NCI-H226 (cell line): Measurements from ENCODE around the gene CKAP4.

Experiments
- DNase-seq: peaks from one replicate; pipeline ENCODE4 v3.0.0-alpha.2; 2015

CKAP4 gene

DNA sequence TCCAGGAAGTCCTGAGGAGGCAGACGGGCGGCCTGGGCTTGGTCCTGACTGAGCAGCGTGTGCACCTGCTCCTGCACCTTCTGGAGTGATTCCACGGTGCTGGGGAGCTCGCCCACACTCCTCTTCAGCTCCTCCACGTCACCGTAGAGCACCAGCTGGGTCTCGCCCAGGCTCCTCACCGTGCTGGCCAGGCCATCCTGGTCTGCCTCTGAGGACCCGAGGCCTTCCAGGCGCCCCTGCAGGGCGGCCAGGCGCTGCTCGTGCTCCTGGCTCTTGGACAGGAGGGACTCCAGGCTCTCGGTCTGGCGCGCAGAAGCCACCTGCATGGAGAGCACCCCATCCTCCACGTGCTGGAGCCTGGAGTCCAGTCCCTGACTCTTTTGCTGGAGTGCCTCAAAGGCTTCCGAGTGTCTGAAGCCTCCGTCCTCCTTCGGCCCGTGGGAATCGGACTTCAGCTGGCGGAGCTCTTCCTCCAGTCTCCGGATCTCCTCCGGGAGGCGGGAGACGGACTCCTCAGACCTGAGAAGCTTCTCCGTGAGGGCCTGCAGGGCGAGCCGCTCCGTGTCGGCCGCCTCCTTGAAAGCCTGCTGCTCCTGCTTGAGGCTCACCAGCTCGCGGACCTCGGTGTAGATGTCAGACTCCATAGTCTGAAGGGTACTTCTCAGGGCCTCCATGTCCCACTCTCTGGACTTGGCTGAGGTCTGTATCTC, 8.4 kb downstream of the CKAP4 start:
- DNase-seq: no peak

DNA sequence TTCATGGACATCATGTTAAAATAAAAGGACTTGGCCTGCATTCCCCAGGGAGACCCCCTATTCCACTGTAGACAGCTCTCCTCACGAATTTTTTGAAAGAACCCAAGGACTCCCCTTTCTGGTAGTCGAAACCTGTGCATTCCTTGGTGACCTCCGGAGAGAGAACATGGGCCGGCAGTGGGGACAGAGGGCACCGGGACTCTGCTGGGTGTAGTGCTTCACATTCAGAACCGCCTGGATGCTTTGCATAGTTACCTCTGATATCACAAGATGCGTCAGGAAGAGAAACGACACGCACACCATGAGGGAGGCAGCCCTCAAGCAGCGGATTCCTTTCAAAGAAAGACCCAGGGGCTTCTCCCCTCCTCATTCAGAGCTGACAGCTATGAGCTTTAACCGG, 9.7 kb downstream of the CKAP4 start:
- no peak for DNase-seq

DNA sequence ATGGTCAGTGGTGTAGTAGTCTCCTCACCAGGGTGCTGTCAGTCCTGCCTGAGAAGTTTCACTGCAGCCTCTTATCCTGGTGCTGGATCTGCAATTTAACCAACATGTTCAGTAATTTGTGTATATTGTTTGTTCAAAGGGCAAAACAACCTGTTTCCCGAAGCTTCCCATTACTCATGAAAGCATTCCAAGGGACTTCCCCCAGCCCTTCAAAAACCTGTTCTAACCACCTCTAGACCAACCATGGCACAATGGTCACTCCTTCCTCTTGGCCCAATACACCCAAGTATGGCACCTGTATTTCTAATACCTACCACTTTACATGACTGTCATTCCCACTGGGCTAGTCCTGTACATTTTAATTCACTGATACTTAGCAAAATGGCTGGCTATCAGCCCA, 12.1 kb downstream of the CKAP4 start:
- no peak for DNase-seq

DNA sequence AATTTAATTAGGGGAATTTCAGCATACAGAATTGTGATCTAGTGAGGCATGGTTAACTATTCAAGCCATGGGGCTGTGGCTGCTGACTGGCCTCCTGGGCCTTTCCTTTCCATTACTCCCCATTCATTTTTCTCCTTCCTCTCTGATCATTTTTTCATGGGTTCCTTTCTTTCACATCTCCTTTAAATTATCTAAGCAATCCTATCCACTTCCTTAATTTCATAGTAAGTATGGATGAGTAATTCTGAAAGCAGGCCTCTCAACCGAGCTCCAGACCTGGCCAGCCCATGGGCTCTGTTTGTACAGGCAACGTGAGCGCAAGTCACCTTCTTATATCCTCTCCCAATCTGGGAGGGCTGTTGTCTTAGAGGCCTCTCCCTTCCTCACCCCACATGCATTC, 13.4 kb downstream of the CKAP4 start:
- DNase-seq: peak; percentile 26

DNA sequence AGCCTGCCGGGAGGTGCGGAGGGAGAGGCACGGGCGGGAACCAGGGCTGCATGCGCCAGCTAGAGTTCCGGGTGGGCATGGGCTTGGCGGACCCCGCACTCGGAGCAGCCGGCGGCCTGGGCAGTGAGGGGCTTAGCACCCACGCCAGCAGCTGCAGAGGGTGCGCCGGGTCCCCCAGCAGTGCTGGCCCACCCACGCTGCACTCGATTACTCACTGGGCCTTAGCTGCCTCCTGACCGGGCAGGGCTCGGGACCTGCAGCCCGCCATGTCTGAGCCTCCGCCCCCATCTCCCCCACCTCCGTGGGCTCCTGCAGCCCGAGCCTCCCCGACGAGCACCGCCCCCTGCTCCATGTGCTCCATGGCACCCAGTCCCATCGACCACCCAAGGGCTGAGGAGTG, 14.8 kb downstream of the CKAP4 start:
- no peak for DNase-seq

DNA sequence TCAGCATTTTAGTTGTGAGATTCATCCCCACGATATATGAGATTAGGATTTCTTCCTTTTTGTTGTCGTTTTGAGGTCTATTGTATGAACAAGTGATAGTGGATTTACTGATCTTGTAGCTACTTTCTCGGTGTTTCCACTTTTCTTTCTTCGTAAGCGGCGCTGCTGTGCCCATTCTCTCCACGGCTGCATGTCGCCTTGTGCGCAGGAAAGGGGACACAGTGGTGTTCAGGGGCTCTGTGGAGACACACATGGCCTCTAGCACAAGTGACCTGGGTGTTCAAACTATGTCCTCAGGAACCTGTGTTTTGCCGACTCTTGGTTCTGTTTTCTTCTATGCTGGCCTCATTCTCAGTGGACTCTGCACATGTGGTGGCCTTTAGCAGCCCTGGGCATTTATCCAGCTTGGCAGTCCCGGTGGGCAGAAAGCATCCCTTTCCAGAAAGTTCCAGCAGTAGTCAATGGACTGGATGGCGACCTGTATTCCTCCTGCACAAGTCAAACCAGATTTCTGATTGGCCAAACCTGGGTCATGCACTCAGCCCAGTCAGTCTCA, 18.7 kb downstream of the CKAP4 start:
- no peak for DNase-seq

DNA sequence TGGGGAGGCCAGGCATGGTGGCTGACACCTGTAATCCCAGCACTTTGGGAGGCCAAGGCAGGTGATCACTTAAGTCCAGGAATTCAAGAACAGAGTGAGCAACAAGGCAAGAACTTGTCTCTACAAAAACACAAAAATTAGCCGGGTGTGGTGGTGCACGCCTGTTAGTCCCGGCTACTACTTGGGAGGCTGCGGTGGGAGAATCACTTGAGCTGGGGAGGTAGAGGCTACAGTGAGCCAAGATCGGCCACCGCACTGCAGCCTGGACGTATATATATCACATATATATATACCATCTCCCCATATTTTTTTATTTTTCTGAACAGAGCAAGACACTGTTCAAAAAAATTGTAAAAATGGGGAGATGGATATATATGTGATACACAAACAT, 19.5 kb downstream of the CKAP4 start:
- DNase-seq: no peak

DNA sequence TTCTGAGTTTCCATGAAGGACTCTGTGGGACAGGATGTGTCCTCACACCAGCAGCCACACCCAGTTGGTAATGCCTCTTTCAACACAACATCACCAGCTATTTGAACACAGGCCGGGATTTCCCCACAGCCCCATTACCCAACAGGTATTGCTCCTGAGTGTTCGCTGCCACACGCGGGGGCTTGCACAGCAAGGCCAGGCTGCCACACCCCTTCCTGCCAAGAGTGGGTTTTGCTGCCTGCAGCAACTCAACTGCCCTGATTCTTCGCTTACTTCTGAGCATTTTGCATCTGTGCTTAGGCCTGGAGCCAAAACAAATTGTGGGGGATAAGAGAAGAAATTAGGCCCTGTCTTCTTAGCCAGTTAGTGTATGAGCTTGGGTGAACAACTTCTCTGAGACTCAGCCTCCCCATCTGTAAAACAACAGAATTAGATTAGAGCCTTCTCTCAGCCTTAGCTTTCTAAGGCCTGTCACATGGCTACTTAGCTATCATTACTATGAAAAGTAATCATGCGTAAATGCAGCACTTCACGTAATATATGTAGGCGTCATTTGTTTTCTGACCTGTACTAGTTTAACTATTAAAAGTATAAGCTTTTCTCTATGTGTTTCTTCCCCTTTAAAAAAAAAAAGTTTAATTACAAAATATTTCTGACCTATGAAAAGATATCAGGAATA, 20.0 kb downstream of the CKAP4 start:
- peak; percentile 50 for DNase-seq

DNA sequence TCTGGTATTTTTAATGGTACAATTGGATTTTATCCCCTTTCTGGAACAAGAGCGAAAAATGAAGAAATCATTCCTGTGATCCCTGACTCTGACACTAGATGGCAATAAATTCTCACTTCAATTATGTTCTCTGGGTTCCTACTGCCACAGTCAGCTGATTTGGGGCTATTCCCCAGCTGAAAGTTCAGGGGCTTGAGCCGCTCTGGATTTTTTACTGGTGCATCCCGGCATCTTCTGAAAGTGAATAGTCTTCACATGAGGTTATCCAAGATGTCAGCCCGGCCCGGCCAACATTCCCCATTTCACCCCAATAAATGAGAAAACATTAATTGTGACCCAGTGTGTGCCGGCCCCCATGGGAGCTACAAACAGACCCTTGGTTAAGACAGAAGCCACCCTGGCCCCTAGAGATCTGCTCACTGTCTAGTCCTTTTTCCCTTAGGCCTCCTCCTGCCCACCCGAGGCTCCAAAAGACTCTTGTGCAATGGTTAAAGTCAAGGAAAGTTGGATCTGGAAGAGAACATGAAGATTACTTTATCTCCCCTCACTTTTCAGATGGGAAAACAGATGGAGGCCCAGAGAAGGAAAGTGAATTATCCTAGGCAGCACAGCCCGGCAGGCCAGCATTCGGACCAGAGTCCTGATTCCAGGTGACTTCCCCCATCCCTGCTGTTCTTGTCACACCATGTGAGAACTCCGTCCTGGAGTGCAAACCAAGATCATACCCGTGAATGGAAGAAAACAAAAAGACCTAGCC, 20.8 kb downstream of the CKAP4 start:
- DNase-seq: peak; percentile 36

DNA sequence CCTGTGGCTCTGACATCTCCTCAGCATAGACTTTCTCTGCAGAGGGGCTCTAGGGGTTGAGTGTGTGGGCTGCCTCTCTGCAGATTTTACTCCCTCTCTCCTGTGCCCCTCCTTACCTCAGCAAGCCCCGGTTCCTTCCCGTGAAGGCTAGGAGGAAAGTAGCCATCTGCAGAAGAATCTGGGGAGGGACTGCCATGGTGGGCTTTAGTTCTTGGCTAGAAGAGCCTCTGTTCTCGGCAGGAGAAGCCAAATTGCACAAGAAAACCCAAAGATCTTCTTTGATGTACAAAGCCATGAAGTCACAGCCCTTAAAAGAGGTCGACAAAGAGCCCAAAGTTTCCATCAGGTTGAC, 23.5 kb downstream of the CKAP4 start:
- DNase-seq: no peak

DNA sequence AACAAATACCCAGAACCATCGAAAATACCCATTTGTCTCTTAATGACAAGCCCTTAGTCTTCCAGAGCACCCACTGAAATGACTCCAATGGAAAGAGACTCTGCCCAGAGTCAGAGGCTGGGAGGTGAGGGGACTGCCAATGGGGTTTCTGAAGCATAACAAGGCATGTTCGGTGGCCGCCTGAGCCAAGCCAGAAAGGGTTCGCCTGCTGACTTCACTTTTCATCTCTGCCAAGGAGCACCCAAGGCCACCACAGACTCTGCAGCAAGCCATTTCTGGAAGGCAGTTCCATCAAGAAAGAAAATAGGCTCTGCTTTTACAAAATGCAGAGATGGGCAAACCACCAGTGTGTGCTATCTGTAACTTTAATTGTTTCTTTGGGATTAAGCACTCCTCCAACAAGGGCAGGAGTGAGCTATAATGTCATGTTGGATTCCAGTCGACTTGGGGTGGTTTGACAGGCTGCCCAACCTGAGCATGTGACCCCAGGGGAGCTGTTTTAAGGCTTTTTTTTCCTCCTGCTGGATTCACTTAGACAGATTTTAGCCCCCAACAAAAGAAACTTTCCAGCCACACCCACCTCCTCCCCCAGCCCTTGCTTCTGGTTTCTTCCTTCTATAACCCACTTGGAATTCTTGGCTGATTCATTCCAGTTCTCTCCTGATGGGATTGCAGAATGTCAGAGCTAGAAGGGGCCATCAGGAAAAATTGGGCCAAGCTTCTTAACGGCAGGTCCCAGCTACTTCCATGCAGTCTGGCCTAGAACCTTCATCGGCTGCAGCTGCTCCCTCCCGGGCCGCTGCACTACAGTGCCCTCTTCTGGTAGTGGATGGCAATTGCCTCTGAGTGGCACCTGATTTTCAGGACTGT, 24.1 kb downstream of the CKAP4 start:
- peak; percentile 22 for DNase-seq

DNA sequence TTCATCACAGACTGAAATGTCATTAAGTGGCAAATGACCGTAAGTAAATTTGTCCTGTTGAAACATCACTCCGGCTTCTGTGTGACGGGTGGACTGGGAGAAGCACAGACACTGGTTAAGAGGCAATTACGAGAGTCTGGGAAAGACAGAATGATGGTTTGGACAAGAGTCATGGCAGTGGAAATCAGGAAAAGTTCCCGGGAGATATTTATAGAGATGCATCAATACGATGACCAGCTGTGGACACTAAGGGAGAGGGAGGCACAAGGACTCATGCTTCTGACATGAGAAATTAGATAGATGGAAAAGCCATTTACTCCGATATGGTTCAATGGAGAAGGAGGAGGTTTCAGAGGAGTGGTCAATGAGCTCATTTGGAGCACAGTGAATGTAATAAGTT, 27.3 kb downstream of the CKAP4 start:
- DNase-seq: no peak

DNA sequence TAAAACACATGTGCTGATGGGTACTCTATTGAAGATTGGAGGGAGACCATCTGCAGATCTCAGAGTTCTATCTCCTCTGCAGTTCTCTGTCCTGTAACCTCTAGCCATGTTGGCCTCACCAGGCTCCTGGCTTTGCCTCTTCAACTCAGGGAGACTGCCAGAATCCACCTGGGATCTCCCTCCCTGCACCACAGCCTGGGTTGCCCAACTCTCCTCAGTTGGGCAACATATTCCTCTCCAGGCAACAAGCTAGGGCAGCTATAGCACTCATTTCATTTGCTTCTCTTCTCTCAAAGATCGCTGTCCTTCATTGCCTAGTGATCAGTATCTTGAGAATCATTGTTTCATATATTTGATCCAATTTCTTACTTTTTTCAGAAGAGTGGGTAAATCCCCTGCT, 28.8 kb downstream of the CKAP4 start:
- no peak for DNase-seq

DNA sequence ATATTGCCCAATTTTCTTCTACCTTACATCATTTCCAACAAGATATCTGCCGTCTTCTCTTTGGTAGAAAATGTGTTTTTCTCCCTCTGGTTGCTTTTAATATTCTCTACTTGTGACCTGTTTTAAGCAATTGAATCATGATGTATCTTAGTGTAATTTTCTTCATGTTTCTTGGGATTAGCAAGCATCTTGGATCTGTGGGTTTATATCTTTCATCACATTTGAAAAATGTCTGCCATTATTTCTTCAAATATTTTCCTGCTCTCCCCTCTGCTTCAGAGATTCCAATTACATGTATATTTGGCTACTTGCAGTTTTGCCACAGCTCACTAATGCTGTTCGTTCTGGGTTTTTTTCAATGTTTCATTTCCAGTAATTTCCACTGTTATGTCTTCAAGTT, 30.1 kb downstream of the CKAP4 start:
- DNase-seq: no peak

DNA sequence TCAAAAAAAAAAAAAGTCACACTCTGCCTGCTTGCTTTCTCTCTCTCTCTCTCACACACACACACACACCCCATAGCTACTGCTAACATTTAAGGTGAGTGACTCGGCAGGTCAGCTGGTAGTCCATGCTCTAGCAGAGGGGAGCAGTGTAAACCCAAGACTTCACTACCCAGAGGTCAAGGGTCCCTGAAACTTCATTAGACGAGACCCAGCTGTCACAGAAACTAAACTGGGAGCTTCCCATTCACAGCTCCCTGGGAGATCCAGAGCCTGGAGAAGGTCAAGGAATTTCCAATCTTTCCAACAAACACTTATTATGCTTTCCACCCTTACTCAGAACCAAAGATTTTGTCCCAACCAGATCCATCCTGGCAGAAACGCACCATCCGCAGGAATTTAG, 33.2 kb downstream of the CKAP4 start:
- DNase-seq: no peak

DNA sequence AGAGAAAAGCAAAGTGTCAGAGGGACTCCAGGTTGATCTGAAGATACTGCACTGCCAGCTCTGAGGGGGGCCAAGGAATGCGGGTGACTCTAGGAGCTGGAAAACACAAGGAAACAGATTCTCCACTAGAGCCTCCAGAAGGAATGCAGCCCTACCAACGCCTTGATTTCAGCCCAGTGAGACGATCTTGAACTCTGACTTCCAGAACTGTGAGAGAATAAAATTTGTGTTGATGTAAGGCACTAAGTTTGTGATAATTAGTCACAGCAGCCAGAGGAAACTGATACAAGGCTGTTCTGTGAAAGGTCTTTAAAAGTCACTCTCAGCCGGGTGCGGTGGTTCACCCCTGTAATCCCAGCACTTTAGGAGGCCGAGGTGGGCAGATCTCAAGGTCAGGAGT, 34.2 kb downstream of the CKAP4 start:
- DNase-seq: no peak

DNA sequence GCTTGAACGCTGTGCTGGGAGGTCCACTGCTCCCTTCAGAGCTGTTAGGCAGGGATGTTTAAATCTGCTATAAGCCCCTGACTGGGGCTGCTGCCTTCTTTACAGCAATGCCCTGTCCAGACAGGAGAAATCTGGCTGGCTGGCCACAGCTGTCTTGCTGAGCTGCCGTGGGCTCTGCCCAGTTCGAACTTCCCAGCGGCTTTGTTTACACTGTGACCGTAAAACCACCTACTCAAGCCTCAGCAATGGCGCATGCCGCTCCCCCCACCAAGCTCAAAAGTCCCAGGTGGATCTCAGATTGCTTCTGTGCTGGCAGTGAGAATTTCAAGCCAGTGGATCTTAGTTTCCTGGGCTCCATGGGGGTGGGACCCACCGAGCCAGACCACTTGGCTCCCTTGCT, 35.8 kb downstream of the CKAP4 start:
- no peak for DNase-seq

DNA sequence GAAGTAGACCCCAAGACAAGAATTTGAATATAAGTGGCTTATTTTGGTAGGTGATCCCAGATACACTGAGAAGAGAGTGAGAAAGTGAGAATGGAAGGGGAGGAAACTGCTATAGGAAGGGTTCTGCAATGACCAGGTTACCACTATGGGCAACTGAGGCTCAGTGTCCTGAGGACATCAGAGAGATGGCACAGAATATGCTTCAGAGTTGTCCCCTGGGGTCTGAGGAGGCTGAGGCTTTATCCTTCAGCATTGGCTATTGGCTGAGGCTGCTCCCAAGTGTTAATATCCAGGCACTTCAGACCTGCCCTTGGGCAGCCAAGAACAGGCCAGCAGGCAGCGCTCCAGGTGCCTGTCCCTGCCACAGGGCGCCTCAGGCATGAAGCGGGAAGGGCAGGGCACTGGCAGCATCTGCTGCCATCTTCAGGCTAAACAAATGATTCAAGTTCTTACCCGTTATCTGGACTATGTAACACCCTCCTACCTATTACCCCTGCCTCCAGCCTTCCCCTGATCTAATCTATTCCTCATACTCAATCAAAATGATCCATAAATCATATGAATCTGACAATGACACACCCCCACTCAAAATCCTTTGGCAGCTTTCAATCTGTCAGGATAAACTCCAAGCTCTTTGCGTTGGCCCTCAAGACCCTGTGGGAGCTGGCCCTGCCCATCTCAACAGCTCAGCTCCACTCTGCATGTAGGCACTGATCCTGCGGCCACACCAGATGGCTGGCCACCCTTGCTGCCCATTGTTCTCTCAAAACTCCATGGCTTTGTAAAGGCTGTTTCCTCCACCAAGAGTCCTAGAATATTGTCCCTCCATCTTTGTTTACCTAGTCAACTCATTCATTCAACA, 42.4 kb downstream of the CKAP4 start:
- DNase-seq: no peak

DNA sequence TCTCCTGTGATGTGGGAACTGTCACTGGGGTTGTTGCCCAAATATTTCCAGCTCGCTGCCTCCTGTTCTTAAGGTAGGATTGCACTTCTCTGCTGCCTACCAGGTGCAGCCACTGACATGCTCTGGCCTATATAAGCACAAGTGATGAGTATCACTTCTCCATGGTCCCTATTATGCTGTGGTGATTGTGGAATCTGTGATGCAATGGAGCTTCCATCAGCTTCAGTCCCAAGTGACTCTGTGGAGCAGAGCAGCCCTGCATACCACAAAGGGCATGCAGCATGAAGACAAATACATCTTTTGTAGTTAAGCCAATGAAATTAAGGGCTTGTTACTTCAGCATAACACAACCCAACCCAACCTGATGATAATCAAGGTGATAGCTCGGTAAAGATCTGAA, 43.5 kb downstream of the CKAP4 start:
- DNase-seq: no peak

DNA sequence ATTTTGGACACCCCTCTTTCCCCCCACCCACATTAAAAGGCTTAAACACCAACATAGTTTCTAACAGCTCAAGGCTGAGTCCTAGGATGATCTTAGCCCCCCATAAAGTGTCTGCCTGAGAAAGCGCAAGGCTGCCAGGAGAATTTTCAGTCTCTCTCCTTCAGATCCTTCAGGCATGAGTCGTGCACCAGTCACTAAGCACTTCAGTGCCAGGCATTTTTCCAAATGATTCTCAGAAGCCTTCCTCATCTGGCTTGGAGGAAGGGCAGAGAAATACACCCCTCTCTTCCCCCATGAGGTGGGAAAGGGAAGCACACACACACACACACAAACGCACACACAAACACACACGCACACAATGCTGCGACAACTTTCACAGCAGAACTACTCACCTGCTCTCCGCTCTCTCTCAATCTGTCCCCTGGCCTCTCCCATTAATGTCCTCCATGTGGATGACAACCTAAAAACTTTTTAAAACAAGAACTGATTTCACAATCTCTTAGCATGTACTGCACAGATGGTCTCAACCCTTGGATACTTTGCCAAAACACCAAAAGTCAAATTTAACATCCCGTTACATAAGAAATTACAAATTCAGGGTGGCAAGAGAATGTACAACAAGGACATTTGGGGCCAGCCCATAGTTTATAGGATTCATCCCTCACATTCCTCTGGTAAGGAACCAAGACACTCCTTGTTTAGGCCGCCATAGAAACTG, 49.8 kb downstream of the CKAP4 start:
- no peak for DNase-seq

DNA sequence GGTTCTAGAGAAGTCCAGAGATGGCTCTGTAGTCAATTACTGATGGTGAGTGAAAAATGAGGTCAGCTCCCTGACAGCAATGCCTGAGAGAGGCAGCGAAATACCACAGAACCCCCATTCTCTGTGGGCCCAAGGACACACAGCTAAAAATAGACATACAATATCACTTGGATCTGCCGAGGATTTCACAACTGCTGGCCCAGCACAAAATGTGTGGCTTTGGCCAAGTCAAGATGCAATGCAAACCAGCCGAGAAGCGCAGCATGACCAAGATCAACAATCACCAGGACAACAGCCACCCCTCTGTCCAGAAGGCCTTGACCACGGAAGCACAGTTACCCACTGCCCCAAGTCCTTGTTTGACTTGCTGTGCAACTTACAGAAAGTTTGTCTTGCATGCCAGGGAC, 52.2 kb downstream of the CKAP4 start:
- DNase-seq: no peak
